ENCODE results near the gene GALNT2. TPM values are rescaled to one million over a fixed set of nuclear protein-coding genes. Genes with fewer than 3 reads are reported as not detected.

Gene GALNT2
- total and polyA plus RNA-seq, 2 of the 13 experiments (the other 11 are each of a cell fraction or from before 2014, with no cell fraction given): 39.3 to 39.6 TPM

DNA sequence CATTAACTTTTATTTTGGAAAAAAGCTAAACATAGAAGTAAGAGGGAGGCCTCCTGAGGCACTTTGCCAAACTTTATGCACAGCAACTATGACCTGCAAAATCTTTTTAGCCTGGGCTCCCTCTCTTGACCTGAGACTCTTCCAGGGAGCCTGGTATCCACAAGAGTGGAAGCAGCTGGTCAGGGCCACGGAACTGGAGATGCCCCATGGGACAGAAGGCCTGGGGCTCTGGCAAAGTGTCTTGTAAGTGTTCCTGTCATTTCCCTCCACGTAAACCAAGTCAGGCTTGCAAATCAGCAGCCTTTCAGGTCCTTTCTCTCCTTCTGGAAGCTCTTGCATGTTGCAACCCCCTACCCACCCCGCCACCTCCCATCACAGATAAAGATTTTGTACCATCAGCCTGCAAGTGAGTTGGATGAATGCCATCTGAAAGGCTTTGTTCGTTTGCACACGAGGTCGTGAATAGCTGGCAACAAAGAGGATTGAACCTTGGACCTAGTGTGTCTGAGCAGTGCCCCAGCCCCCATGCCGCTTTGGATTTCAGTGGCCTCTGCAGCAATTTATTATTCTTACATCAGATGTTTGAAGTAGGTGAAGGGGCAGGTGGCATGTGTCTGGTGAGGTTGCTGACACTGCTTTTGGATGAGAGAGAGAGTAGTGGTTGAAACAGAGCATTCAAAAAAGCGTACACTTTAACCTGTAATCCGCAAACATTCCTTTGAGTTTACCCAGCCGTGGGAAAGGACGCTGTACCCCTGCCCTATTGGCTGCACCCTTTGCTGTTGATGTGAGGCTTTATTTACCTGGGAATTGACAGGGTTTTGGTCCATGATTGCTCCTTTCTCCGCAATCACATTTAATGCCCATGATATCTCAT, 91.6 kb downstream of the GALNT2 start (continued):
- TF ChIP-seq, protein P1, sequence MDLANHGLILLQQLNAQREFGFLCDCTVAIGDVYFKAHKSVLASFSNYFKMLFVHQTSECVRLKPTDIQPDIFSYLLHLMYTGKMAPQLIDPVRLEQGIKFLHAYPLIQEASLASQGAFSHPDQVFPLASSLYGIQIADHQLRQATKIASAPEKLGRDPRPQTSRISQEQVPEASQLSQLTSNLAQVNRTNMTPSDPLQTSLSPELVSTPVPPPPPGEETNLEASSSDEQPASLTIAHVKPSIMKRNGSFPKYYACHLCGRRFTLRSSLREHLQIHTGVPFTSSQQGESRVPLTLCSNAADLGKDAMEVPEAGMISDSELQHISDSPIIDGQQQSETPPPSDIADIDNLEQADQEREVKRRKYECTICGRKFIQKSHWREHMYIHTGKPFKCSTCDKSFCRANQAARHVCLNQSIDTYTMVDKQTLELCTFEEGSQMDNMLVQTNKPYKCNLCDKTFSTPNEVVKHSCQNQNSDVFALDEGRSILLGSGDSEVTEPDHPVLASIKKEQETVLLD (CRISPR knock-in tag; IDR thresholded peaks at IDR 0.05; ENCODE audit: low read depth): no peak
- TF ChIP-seq, protein P2, sequence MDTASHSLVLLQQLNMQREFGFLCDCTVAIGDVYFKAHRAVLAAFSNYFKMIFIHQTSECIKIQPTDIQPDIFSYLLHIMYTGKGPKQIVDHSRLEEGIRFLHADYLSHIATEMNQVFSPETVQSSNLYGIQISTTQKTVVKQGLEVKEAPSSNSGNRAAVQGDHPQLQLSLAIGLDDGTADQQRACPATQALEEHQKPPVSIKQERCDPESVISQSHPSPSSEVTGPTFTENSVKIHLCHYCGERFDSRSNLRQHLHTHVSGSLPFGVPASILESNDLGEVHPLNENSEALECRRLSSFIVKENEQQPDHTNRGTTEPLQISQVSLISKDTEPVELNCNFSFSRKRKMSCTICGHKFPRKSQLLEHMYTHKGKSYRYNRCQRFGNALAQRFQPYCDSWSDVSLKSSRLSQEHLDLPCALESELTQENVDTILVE (CRISPR knock-in tag; IDR thresholded peaks at IDR 0.05): peak; percentile 53
- no peak for TF ChIP-seq THYN1 (CRISPR knock-in tag; IDR thresholded peaks at IDR 0.05; ENCODE audit: borderline replicate concordance, low read depth)
- TF ChIP-seq EZH2 (conservative IDR thresholded peaks at IDR 0.05; ENCODE audit: low read depth, low read length): no peak
- no peak for TF ChIP-seq FOXA1 (IDR thresholded peaks at IDR 0.05)
- peak; percentile 76 for TF ChIP-seq FOXA1 (CRISPR knock-in tag; IDR thresholded peaks at IDR 0.05)
- TF ChIP-seq, protein P3, sequence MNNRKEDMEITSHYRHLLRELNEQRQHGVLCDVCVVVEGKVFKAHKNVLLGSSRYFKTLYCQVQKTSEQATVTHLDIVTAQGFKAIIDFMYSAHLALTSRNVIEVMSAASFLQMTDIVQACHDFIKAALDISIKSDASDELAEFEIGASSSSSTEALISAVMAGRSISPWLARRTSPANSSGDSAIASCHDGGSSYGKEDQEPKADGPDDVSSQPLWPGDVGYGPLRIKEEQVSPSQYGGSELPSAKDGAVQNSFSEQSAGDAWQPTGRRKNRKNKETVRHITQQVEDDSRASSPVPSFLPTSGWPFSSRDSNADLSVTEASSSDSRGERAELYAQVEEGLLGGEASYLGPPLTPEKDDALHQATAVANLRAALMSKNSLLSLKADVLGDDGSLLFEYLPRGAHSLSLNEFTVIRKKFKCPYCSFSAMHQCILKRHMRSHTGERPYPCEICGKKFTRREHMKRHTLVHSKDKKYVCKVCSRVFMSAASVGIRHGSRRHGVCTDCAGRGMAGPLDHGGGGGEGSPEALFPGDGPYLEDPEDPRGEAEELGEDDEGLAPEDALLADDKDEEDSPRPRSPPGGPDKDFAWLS (CRISPR knock-in tag; IDR thresholded peaks at IDR 0.05; ENCODE audit: borderline replicate concordance): 0 out of 2 replicates have a peak, but pooled peaks have one; percentile 45
- peak; percentile 89 for TF ChIP-seq TFE3 (CRISPR knock-in tag; IDR thresholded peaks at IDR 0.05)
- TF ChIP-seq ZSCAN29 (CRISPR knock-in tag; conservative IDR thresholded peaks at IDR 0.05): no peak
- no peak for TF ChIP-seq ZFP36L2 (CRISPR knock-in tag; IDR thresholded peaks at IDR 0.05)
- TF ChIP-seq ZNF556 (CRISPR knock-in tag; IDR thresholded peaks at IDR 0.05; ENCODE audit: borderline replicate concordance): 0 out of 2 replicates have a peak, but pooled peaks have one; percentile 43
- no peak for TF ChIP-seq ZNF660 (CRISPR knock-in tag; IDR thresholded peaks at IDR 0.05; ENCODE audit: borderline replicate concordance, low read depth)
- no peak for TF ChIP-seq NONO (IDR thresholded peaks at IDR 0.05)
- TF ChIP-seq NONO (CRISPR knock-in tag; conservative IDR thresholded peaks at IDR 0.05): peak; percentile 86
- no peak for TF ChIP-seq ZFAT (CRISPR knock-in tag; conservative IDR thresholded peaks at IDR 0.05)
- TF ChIP-seq ZFP41 (CRISPR knock-in tag; IDR thresholded peaks at IDR 0.05; ENCODE audit: borderline replicate concordance): no peak
- TF ChIP-seq, protein P4, sequence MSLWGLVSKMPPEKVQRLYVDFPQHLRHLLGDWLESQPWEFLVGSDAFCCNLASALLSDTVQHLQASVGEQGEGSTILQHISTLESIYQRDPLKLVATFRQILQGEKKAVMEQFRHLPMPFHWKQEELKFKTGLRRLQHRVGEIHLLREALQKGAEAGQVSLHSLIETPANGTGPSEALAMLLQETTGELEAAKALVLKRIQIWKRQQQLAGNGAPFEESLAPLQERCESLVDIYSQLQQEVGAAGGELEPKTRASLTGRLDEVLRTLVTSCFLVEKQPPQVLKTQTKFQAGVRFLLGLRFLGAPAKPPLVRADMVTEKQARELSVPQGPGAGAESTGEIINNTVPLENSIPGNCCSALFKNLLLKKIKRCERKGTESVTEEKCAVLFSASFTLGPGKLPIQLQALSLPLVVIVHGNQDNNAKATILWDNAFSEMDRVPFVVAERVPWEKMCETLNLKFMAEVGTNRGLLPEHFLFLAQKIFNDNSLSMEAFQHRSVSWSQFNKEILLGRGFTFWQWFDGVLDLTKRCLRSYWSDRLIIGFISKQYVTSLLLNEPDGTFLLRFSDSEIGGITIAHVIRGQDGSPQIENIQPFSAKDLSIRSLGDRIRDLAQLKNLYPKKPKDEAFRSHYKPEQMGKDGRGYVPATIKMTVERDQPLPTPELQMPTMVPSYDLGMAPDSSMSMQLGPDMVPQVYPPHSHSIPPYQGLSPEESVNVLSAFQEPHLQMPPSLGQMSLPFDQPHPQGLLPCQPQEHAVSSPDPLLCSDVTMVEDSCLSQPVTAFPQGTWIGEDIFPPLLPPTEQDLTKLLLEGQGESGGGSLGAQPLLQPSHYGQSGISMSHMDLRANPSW (CRISPR knock-in tag; IDR thresholded peaks at IDR 0.05; ENCODE audit: borderline replicate concordance): peak; percentile 98
- TF ChIP-seq MIER2 (CRISPR knock-in tag; IDR thresholded peaks at IDR 0.05): peak; percentile 61; the same call in 1 of the 2 replicates
- TF ChIP-seq ZNF784 (CRISPR knock-in tag; IDR thresholded peaks at IDR 0.05; ENCODE audit: borderline replicate concordance): peak; percentile 73; the same call in 1 of the 2 replicates
- no peak for TF ChIP-seq RFX1 (IDR thresholded peaks at IDR 0.05)

All from HepG2 (cell line).